Coronary artery (tissue), 2 donors: ENCODE data around the gene CES4A.

Experiments used
- DNase-seq: peaks from one replicate; pipeline ENCODE4 v3.0.0-alpha.2; 2017; ENCODE audit warnings: low spot score
- H3K27ac ChIP-seq, 2 donors: fragments of 200-600 bp; sonication (generic); one replicate each; pipeline ENCODE4 v1.5.1; 2016 to 2019
- H3K4me3 ChIP-seq: fragments of 200-600 bp; sonication (generic); 2 replicates; pipeline ENCODE4 v1.5.1; 2016; ENCODE audit warnings: mild to moderate bottlenecking, moderate library complexity
- TF ChIP-seq, protein P1 (sequence below): fragments of 200-600 bp; sonication (generic); IDR thresholded peaks from one replicate; pipeline ENCODE4 v1.5.1; 2019; ENCODE audit warnings: antibody characterized with exemption

CES4A gene

DNA sequence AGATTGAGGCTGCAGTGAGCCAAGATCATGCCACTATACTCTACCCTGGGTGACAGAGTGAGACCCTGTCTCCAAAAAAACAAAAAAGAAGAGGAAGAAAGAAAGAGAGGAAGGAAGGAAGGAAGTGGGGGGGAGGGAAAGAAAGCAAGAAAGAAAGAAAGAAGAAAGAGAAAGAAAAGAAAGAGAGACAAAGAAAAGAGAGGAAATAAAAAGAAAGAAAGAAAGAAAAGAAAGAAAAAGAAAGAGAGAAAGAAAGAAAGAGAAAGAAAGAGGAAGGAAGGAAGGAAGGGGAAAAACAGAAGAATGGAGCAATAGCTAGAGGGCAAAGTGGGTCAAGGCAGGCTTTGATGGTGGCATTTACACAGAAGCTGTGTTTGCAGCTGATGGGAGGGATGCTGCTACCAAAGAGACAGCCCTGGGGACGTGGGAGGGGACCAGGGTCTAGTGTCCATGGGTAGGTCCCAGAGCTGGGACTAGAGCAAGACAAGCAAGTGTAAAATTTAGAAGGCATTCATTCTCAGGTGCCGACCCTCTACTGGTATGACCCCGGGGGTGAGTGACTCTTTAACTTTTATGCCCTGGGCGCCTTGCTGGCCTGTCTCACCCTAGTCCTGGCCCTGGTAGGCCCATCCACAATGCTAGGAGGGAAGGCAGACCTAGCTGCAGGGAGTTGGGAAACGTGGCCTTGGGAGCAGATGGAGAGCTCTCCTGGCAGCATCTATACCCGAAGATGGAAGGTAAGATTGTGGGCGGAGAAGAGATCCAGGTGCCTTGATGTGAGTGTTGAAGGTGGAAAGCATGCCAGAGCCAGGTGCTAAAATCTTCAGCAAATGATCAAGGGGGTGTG is 29.3 kb upstream of the CES4A start:
- Histone ChIP-seq H3K4me3 (no peak overlapping the region), H3K27ac (peak overlapping the region in 1 of 2 donors; percentile 43)
- DNase-seq, result no peak
- TF ChIP-seq, protein P1, sequence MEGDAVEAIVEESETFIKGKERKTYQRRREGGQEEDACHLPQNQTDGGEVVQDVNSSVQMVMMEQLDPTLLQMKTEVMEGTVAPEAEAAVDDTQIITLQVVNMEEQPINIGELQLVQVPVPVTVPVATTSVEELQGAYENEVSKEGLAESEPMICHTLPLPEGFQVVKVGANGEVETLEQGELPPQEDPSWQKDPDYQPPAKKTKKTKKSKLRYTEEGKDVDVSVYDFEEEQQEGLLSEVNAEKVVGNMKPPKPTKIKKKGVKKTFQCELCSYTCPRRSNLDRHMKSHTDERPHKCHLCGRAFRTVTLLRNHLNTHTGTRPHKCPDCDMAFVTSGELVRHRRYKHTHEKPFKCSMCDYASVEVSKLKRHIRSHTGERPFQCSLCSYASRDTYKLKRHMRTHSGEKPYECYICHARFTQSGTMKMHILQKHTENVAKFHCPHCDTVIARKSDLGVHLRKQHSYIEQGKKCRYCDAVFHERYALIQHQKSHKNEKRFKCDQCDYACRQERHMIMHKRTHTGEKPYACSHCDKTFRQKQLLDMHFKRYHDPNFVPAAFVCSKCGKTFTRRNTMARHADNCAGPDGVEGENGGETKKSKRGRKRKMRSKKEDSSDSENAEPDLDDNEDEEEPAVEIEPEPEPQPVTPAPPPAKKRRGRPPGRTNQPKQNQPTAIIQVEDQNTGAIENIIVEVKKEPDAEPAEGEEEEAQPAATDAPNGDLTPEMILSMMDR, result no peak

DNA sequence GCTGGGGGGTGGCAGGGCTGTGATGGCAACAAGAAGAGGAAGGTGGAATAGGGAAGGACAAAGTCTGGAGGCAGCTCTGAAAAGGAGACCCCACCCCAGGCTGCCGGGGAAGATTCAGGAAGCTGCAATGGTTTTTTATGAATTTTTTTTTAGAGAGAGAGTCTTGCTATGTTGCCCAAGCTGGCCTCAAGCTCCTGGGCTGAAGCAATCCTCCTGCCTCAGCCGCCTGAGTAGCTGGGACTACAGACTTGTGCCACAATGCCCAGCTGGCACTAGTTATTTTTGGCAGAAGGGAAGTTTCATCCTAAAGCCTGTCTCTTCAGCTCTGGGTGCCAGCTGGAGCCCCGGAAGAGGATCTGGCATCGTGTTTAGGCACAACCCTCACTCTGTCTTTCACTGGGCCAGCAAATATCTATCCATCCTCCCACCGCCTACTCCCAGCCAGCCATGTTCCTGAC is 28.7 kb upstream of the CES4A start:
- no peak for DNase-seq
- Histone ChIP-seq H3K4me3 (no peak overlapping the region), H3K27ac (peak overlapping the region in 1 of 2 donors; percentile 60)
- TF ChIP-seq, protein P1, result no peak

DNA sequence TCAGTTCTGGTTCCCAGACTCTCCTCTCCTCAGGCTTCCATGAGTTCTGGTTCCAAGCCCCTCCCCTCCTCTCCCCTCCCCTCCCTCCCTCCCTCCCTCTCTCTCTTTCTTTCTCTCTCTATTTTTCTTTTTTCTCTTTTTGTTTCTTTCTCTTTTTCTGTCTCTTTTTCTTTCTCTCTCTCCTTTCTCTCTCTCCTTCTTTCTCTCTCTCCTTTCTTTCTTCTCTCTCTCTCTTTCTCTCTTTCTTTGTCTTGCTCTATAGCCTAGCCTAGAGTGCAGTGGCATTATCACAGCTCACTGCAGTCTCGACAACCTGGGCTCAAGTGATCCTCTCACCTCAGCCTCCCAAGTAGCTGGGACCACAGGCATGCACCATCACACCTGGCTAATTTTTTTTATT is 28.1 kb upstream of the CES4A start:
- no peak for DNase-seq
- Histone ChIP-seq H3K27ac (peak overlapping the region in 1 of 2 donors; percentile 60), H3K4me3 (no peak overlapping the region)
- TF ChIP-seq, protein P1, result no peak

DNA sequence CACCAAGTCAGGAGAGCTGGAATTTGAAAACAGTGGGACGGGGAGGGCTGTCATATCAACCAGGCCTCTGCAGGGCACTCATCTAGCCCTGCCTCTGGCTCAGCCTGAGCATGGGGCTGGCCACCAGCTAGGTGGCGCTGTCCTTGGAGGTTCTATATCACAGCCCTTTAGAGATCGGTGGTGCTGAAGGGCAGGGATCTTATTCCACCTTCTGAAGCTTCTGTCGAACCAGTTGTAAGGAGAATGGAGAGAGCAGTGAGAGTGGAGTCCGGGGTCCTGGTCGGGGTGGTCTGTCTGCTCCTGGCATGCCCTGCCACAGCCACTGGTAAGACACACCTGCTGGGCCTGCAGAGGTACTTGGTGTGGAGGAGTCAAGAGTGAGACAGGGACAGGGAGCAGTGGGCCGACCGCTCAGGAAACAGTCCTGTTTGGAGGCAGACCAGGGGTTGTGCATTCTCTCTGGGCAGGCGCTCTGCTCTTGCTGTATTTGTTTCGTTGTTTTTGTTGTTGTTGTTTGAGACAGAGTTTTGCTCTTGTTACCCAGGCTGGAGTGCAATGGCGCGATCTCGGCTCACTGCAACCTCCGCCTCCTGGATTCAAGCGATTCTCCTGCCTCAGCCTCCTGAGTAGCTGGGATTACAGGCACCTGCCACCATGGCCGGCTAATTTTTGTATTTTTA is 27.2 kb upstream of the CES4A start, which contains the start of gene CES3:
CES3 (plus strand) TSS at position 202 of the 680 bp plus-strand sequence; CDS start at position 244, 42 bp downstream.
- Histone ChIP-seq H3K4me3 (no peak within 1 kb of the TSS), H3K27ac (peak within 1 kb of the TSS in 1 of 2 donors; percentile 60)
- DNase-seq, result no peak
- TF ChIP-seq, protein P1, result no peak

DNA sequence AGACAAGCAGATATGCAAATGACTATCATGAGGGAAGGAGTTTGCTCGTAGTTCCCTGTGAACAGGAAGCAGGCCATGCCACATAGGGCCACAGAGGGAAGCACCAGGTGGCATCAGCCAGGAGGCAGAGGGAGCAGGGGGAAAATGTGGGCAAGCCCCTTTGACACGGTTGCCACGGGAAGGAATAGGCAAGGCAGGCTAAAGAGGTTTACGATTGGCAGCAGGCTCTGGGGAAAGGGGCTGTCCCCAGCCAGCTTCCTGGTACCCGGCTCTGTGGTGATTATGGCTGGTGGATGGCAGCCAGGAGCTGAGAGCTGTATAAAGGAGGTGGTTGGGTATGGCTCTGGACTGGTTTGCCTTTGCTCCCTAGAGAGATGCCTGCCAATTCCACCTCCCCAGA is 26.5 kb upstream of the CES4A start:
- Histone ChIP-seq H3K27ac (peak overlapping the region in 1 of 2 donors; percentile 49), H3K4me3 (no peak overlapping the region)
- TF ChIP-seq, protein P1, result no peak
- no peak for DNase-seq

DNA sequence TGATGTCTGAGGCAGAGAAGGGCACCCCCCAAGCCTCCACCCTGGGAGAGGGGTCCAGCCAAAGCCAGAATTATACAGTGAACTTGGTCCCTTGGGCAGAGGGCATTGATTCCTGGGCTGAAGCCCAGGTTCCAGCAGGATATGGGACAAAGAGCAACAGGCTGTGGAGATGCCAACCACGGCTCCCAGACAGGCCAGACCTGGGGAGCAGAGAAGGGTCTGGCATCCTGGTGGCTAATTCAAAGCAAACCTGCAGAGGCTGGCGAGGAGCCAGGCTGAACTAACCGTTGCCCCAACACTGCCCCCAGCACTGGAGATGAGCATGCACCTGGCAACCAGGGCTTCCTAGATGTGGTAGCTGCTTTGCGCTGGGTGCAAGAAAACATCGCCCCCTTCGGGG is 24.3 kb upstream of the CES4A start:
- TF ChIP-seq, protein P1, result no peak
- H3K27ac ChIP-seq, result no peak overlapping the region
- DNase-seq, result no peak
- no peak overlapping the region for H3K4me3 ChIP-seq
